HepG2 (cell line): ENCODE results near the gene PFDN1. TPM values are rescaled to one million over a fixed set of nuclear protein-coding genes. Genes with fewer than 3 reads are reported as not detected.
A peak's percentile ranks its signal among the peaks of the same experiment; 100 is the strongest.

Experiments
- EEA1 ChIP-seq: sonication (generic); formaldehyde crosslinking; IDR thresholded peaks from 2 replicates; pipeline ENCODE4 v1.5.1; 2020; ENCODE audit warnings: mild to moderate bottlenecking, missing genetic modification reagents, borderline replicate concordance
- FUBP1 ChIP-seq: sonication (generic); formaldehyde crosslinking; IDR thresholded peaks from 2 replicates; pipeline ENCODE4 v1.5.1; 2020; ENCODE audit warnings: missing genetic modification reagents, mild to moderate bottlenecking, borderline replicate concordance
- HIC2 ChIP-seq: sonication (generic); formaldehyde crosslinking; IDR thresholded peaks from 2 replicates; pipeline ENCODE4 v1.9.0; 2022; ENCODE audit warnings: low read depth, missing genetic modification reagents
- LCORL ChIP-seq, 2 experiments: fragments of 450-650 bp in 1 of 2; sonication (generic) in 1 of 2; formaldehyde crosslinking in 1 of 2; IDR thresholded peaks; 2 replicates each; pipeline versions ENCODE4 v1.5.0 to v1.6.1; 2017 to 2020; ENCODE audit warnings: antibody characterized with exemption in 1 of 2, missing genetic modification reagents in 1 of 2
- PATZ1 ChIP-seq: sonication (generic); formaldehyde crosslinking; IDR thresholded peaks from 2 replicates; pipeline ENCODE4 v1.4.0; 2020; ENCODE audit warnings: missing genetic modification reagents
- RCOR2 ChIP-seq: IDR thresholded peaks from 2 replicates; pipeline ENCODE4 v1.6.1; 2016; ENCODE audit warnings: missing biosample characterization, missing genetic modification reagents
- SP140L ChIP-seq: sonication (generic); formaldehyde crosslinking; IDR thresholded peaks from 2 replicates; pipeline ENCODE4 v1.4.0; 2020; ENCODE audit warnings: missing genetic modification reagents, borderline replicate concordance
- TCF7 ChIP-seq: sonication (generic); IDR thresholded peaks from 2 replicates; pipeline ENCODE4 v1.6.1; 2016; ENCODE audit warnings: antibody characterized with exemption, low read depth
- TERF1 ChIP-seq: sonication (generic); formaldehyde crosslinking; IDR thresholded peaks from 2 replicates; pipeline ENCODE4 v1.8.0; 2022; ENCODE audit warnings: mild to moderate bottlenecking, missing genetic modification reagents, moderate library complexity
- TFAP4 ChIP-seq: sonication (generic); IDR thresholded peaks from 2 replicates; pipeline ENCODE4 v1.6.1; 2016; ENCODE audit warnings: low read depth, borderline replicate concordance
- TRAFD1 ChIP-seq: sonication (generic); formaldehyde crosslinking; IDR thresholded peaks from 2 replicates; pipeline ENCODE4 v1.5.1; 2020; ENCODE audit warnings: missing genetic modification reagents, mild to moderate bottlenecking, borderline replicate concordance
- YEATS2 ChIP-seq: sonication (generic); formaldehyde crosslinking; IDR thresholded peaks from 2 replicates; pipeline ENCODE4 v1.4.0; 2020; ENCODE audit warnings: missing genetic modification reagents, borderline replicate concordance
- ZBTB42 ChIP-seq: sonication (generic); formaldehyde crosslinking; IDR thresholded peaks from 2 replicates; pipeline ENCODE4 v1.5.0; 2020; ENCODE audit warnings: mild to moderate bottlenecking, missing genetic modification reagents
- ZEB1 ChIP-seq: IDR thresholded peaks from 2 replicates; pipeline ENCODE4 v1.6.1; 2012; ENCODE audit warnings: mild to moderate bottlenecking, low read depth, inconsistent platforms; ENCODE audit not compliant: insufficient replicate concordance
- ZNF276 ChIP-seq: sonication (generic); formaldehyde crosslinking; IDR thresholded peaks from 2 replicates; pipeline ENCODE4 v1.4.0; 2020; ENCODE audit warnings: mild to moderate bottlenecking, low read depth, missing genetic modification reagents
- polyA plus RNA-seq, 8 experiments: library from polyadenylated mRNA; depleted of rRNA in 3 of 8; stranded (reverse) in 7 of 8; unstranded in 1 of 8; fragments of >200 nt; fragmentation: Illumina TruSeq in 4 of 8; extraction: Trizol in 4 of 8; gene quantifications; 2 replicates each; pipeline versions ENCODE4 v1.2.1 to v1.2.3, GENCODE V29; 2011 to 2016; ENCODE audit warnings: low read depth in 4 of 8, missing spikeins in 1 of 8, mixed read lengths in 1 of 8; ENCODE audit not compliant: insufficient read depth in 1 of 8
- total RNA-seq, 5 experiments: library from RNA; depleted of rRNA; stranded (reverse); fragments of >200 nt; fragmentation: Illumina TruSeq; extraction: Trizol; gene quantifications; 2 replicates each; pipeline ENCODE4 v1.2.3, GENCODE V29; 2016; ENCODE audit warnings: low read depth in 1 of 5

Gene PFDN1
- total and polyA plus RNA-seq, 2 of the 13 experiments (the other 11 are each of a cell fraction or from before 2014, with no cell fraction given), result 67.2 to 70.8 TPM

GRCh38 chr5:140219068-140219991 lies 83.6 kb downstream of the PFDN1 start (continued):
- no peak for TF ChIP-seq HIC2
- no peak for TF ChIP-seq TRAFD1
- TF ChIP-seq ZBTB42 (CRISPR knock-in tag), result no peak
- peak; percentile 34; the same call in 1 of the 2 replicates for TF ChIP-seq PATZ1 (CRISPR knock-in tag)
- no peak for TF ChIP-seq EEA1 (CRISPR knock-in tag)
- TF ChIP-seq RCOR2 (CRISPR knock-in tag), result peak; percentile 48; the same call in 1 of the 2 replicates
- TF ChIP-seq FUBP1 (CRISPR knock-in tag), result no peak
- no peak for TF ChIP-seq ZNF276 (CRISPR knock-in tag)
- no peak for TF ChIP-seq TERF1
- TF ChIP-seq ZEB1, result no peak
- TF ChIP-seq YEATS2, result 0 out of 2 replicates have a peak, but pooled peaks have one; percentile 30
- TF ChIP-seq TCF7, result no peak
- TF ChIP-seq LCORL (IDR thresholded peaks at IDR 0.05), result no peak
- peak; percentile 87 for TF ChIP-seq LCORL (CRISPR knock-in tag; IDR thresholded peaks at IDR 0.05)
- no peak for TF ChIP-seq SP140L (CRISPR knock-in tag)
- no peak for TF ChIP-seq TFAP4
